Inferior parietal cortex (tissue), 1 donor: ENCODE measurements around the gene RIPPLY2.
"Not testable (repeated sequence)": the region's sequence is repeated elsewhere in the genome, so short reads cannot be mapped to it uniquely, and the experiment has no call there.

ENCODE experiments used
- DNase-seq: peaks from one replicate; pipeline ENCODE4 v3.0.0-alpha.2; 2016; ENCODE audit errors: extremely low spot score

RIPPLY2 gene

GRCh38 chr6:83853178-83854000, at the start of gene RIPPLY2:
TSS of gene RIPPLY2 (plus strand) at chr6:83853360. CDS start at chr6:83853417, 57 bp downstream.
- peak; percentile 67 for DNase-seq

- not testable (repeated sequence) for DNase-seq
These were observed 49.7 kb upstream of the RIPPLY2 start for GRCh38 chr6:83803492-83803891.

GRCh38 chr6:83804886-83805285, 48.3 kb upstream of the RIPPLY2 start:
- DNase-seq = no peak

- DNase-seq = no peak
These were observed 45.2 kb upstream of the RIPPLY2 start for GRCh38 chr6:83808005-83808404.

GRCh38 chr6:83808926-83809325, 44.2 kb upstream of the RIPPLY2 start:
- DNase-seq = peak; percentile 50

- DNase-seq = no peak
These were observed 40.6 kb upstream of the RIPPLY2 start for GRCh38 chr6:83812595-83812994.

GRCh38 chr6:83815631-83816272, 37.4 kb upstream of the RIPPLY2 start:
- peak; percentile 12 for DNase-seq

GRCh38 chr6:83822629-83823169, 30.5 kb upstream of the RIPPLY2 start:
- DNase-seq = no peak

GRCh38 chr6:83824388-83824801, 28.8 kb upstream of the RIPPLY2 start:
- DNase-seq = no peak

- no peak for DNase-seq
These were observed 28.3 kb upstream of the RIPPLY2 start for GRCh38 chr6:83824831-83825230.

- DNase-seq = no peak
These were observed 26.1 kb upstream of the RIPPLY2 start for GRCh38 chr6:83827050-83827449.

- DNase-seq = no peak
These were observed 14.4 kb upstream of the RIPPLY2 start for GRCh38 chr6:83838727-83839126.

GRCh38 chr6:83844170-83844569, 9.0 kb upstream of the RIPPLY2 start:
- DNase-seq = no peak

GRCh38 chr6:83846291-83846690, 6.9 kb upstream of the RIPPLY2 start:
- DNase-seq = no peak

- no peak for DNase-seq
These were observed 6.0 kb upstream of the RIPPLY2 start for GRCh38 chr6:83847179-83847578.

GRCh38 chr6:83849127-83849526, 4.0 kb upstream of the RIPPLY2 start:
- DNase-seq = no peak

GRCh38 chr6:83849610-83850009, 3.5 kb upstream of the RIPPLY2 start:
- DNase-seq = no peak

GRCh38 chr6:83852528-83853177, 507 bp upstream of the RIPPLY2 start:
- peak; percentile 55 for DNase-seq

- no peak for DNase-seq
These were observed 891 bp downstream of the RIPPLY2 start for GRCh38 chr6:83854001-83854501.

- no peak for DNase-seq
These were observed 1.6 kb downstream of the RIPPLY2 start for GRCh38 chr6:83854766-83855165.

GRCh38 chr6:83859410-83860358, 6.5 kb downstream of the RIPPLY2 start, which contains the start of gene CYB5R4:
TSS of gene CYB5R4 (plus strand) at chr6:83859689. CDS start at chr6:83859783, 94 bp downstream.
- DNase-seq = peak; percentile 96
